Activated T-helper 1 cell treated with Interleukin-2 at 50 U/mL for 16 hours (primary cell): ENCODE data around the gene PI4K2B.
"Not testable (repeated sequence)": the region's sequence is repeated elsewhere in the genome, so short reads cannot be mapped to it uniquely, and the experiment has no call there.

Experiments used
- DNase-seq: peaks from one replicate; pipeline ENCODE4 v3.0.0-alpha.2; 2020; ENCODE audit warnings: low read depth

The PI4K2B gene

GRCh38 chr4:25306518-25307057 is 72.8 kb downstream of the PI4K2B start:
- no peak for DNase-seq

GRCh38 chr4:25307596-25307995 is 73.8 kb downstream of the PI4K2B start:
- no peak for DNase-seq

DNA sequence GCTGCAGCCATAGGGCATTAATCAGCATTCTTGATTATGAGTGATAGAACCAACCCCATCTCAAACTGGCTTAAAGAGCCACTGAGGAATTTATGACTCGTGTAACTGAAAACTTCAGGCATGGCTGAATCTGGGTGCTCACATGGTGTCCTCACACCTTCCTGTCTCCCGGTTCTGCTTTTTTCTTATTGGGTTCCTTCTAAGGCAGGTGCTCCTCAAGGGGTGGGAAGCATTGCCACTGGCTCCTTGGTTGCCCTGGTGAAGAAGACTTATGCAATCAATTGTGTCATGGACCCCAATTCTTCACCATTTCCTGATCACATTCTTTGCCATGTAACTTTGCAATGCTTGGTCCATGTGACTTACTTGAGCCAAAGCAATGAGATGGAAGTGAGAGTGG is 74.5 kb downstream of the PI4K2B start:
- DNase-seq, result no peak

GRCh38 chr4:25308761-25309160 is 74.9 kb downstream of the PI4K2B start:
- DNase-seq, result no peak

DNA sequence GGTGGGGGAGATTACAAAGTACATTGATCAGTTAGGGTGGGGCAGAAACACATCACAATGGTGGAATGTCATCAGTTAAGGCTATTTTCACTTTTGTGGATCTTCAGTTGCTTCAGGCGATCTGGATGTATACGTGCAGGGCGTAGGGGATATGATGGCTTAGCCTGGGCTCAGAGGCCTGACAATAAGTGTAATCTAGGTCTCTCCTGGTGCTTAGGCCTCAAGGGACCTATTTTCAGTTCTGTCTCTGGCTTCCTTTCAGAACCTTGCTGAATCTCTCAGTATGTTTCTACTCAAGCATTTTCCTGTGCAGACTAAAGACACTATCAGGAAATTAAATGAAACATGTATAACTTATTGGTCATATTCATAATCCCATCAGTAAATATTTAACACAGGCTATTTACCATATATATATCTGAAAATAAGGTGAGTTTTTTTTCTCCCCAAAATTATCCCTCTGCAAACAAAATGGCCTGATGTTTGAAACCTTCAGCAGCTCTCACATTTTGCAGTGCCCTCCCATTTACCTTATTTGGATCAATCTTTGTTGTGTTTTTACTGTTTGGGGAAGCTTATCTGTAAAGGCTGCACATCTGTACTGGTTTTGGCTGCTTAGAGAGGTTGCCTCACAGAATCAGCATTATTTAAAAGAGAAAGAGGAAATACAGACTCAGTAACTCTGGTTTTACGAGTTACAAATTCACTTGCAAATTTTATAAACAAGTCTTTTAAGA is 76.4 kb downstream of the PI4K2B start:
- DNase-seq, result no peak

DNA sequence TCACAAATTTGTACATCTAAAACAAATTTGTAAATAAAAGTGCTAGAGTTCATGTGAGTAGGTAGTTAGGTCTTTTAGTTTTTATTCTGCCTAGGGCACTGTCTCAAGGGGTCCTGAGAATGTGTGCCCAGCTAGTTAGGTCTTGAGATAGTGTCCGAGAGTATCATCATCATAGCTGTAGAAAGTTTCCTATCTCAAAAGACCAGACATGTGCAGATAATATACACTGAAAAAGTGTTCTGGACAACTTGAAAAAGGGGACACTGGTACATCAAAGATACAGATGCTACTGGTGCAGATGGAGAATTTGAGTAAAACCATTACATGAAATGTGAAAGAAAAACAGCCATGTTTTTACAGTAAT is 77.0 kb downstream of the PI4K2B start:
- DNase-seq, result no peak

- peak; percentile 89 for DNase-seq
Measured at GRCh38 chr4:25312496-25313200, 78.8 kb downstream of the PI4K2B start, which contains the start of gene ZCCHC4. Gene ZCCHC4 (plus strand): TSS chr4:25312774. CDS start chr4:25312810, 36 bp downstream.

GRCh38 chr4:25313201-25313895 is 79.5 kb downstream of the PI4K2B start:
- DNase-seq, result no peak

- DNase-seq, result no peak
Measured at GRCh38 chr4:25320336-25320735, 86.5 kb downstream of the PI4K2B start.

GRCh38 chr4:25320773-25321172 is 86.9 kb downstream of the PI4K2B start:
- no peak for DNase-seq

GRCh38 chr4:25321703-25322102 is 87.9 kb downstream of the PI4K2B start:
- DNase-seq, result no peak

DNA sequence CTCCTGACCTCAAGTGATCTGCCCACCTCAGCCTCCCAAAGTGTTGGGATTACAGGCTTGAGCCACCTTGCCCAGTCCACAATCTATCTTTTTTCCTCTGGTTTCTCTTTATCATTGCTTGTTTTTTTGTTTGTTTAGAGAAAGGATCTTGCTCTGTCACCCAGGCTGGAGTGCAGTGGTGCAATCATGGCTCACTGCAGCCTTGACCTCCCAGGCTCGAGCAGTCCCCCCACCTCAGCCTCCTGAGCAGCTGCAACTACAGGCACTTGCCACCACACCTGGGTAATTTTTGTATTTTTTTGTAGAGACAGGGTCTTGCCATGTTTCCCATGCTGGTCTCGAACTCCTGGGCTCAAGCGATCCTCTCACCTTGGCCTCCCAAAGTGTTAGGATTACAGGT is 94.6 kb downstream of the PI4K2B start:
- DNase-seq, result not testable (repeated sequence)
